ENCODE data around the gene MED9.

GRCh38 chr17:17433000-17433703, 43.6 kb upstream of the MED9 start:
- no peak for TF ChIP-seq CTCF (IDR thresholded peaks at IDR 0.05)
- no peak for TF ChIP-seq POLR2A (IDR thresholded peaks at IDR 0.05)

Data from esophagus squamous epithelium (tissue), 4 donors.